NCI-H2196 treated with DMSO at 0.1 percent for 48 hours (cell line): ENCODE results near the gene GRAP.

Experiments used
- DNase-seq: peaks from one replicate; lab custom pipeline; 2025; ENCODE audit not compliant: unreplicated experiment; lab: John Stamatoyannopoulos, UW

Gene GRAP

DNA sequence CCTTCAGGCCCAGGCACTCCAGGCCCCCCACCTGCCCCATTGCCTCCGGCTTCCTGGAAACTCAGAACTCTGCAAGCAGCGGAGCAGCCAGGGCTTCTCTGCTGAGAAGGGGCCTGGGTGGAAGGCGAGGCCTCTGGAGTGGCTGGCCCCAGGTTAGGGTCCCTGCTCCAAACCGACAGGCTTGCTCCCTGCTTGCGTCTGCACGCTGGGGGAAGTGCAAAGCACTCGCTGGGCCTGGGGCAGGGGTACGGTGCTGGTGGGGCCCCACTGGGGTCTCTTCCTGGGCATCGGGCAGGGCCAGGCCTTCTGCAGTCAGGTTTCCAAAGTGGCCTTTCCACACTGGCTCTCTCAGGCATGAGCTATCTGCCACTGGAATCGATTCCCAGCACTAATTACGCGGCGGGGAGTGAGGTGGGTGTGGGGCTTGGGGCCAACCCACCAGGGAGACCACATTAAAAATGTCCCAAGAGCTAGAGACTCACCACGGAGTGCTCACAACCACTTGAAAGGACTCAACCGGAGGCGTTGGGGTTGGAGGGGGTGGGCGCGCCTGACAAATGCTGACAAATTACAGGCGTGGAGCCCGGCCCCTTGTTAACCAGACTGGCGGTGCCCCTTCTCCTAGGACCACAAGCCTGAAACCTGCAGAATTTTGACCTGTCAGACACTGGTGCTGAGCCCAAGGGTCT, 60.1 kb downstream of the GRAP start:
- no peak for DNase-seq

DNA sequence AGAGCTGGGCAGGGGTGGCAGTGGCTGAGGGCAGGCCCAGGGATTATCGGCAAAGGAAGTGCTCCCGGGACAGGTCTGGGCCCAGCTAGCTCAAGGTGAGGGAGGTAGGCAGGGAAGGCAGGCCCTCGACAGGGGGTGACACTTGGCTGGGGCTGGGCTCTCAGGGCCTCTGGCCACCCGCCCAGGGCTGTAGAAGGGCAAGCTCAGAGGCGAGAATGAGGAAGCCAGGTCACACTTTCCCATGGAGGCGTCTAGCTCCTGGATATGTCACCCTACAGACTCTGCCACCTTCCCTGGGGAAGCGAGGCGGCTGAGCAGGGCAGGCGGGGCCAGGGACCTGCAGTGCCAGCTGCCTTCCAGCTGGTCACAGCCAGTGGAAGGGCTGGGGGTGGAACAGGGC, 61.3 kb downstream of the GRAP start:
- DNase-seq = no peak

DNA sequence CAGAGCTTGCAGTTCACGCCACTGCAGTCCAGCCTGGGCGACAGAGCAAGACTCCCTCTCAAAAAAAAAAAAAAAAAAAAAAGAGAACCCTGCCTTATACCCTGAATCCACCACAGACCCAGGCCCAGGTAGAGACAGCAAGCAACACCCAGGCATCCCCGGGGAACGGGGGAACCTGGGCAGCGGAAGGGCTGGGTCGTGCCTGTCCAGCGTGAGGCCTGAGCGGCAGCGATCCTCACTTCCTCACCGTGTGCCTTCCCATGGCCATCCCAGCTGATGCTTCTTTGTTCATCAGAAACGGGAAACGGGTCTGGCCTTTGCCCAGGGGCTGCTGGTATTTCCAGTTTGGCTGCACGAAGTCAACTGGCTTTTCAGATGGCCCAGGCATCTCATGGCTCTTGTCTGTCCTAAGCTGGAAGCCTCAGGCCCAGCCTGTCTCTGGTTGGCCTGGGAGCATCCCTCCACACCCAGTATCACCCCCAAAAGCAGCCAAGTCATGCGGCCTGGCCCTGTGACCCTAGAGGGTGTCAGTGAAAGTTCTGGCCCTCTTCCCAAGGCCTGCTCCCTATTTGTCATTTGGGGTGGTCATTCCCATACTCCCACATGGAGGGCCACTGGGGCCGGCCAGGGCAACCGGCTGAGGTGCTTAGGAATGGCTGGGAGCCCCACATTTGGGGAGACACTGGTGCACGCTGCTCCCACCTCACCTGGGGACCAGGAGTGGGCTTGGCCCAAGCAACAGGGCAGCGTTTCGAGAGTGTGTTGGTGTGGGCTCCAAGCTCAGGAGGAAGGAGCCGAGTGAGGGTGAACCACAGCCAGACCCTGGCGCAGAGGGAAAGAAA, 62.3 kb downstream of the GRAP start:
- no peak for DNase-seq

GRCh38 chr17:18981642-18982424, 64.9 kb downstream of the GRAP start:
- DNase-seq = no peak

DNA sequence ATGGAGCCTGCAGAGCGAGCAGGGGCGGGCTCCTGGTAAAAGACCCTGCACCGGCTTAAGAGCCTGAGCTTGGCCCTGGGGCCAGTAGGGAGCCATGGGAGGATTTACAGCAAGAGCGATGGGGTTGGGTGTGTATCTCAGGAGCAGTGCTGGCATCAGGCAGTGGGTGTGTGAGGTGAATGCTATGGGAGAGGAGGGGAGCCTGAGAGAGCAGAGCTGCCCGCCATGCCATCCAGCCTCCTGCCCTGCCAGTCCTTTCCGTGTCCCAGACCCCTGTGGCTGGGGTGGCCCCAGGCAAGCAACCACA, 65.5 kb downstream of the GRAP start:
- no peak for DNase-seq

- DNase-seq = no peak
These were observed 65.9 kb downstream of the GRAP start for GRCh38 chr17:18980682-18981334.

- DNase-seq = no peak
These were observed 68.1 kb downstream of the GRAP start for GRCh38 chr17:18978655-18979054.

DNA sequence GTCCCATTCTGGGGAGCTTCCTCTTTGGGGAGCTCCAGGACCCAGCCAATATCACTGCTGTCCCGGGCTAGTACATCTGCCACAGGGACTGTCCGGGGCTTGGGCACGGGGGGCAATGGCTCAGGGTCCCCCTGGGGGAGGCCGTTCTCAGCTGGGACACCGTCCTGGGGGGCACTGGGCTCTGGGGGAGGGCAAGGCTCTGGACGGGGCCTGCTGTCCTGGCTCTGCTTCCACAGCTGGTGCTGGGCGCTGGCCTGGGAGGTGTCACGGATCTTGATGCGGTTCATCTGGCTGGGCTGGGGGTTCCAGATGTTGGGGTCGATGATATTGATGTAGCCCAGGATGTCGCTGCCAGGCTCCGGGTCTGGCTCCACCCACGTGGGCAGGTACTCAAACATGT, 68.7 kb downstream of the GRAP start:
- DNase-seq = no peak

DNA sequence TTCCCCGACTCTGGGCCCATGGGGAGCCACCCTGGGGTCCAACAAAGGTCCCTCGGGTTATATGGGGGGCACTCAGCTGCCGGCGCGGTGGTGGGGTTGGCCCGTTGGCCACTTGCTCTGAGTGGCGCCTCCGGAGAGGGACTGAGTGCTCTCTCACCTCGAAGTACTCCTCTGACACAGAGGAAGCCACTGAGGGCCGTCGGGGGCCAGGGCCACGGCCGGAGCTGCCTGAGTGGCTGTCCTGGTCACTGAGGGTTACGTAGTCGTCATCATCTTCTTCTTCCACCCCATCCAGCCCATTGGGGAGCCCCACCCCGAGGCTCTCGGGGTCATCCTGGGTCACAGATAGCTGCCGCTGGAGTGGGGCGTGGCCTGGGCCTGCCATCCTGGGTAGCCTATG, 69.1 kb downstream of the GRAP start:
- DNase-seq = no peak

DNA sequence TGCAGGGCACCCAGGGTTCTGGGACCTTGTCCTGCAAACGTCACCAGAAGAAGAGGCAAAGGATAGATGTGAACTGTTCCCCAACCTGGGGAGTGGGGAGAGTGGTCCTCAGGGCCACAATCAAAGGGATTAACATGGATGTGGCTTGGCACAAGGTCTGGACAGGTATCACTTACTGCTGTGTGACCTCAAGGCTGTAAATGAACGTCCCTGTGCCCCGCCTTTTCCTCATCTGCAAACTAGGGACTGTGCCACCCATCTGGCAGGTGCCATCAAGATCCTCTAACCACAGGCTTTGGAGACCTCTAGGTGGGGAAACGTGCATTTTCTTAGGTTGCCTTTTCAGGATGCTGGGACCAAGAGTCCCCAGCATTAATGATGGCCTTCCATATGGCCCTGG, 69.7 kb downstream of the GRAP start:
- no peak for DNase-seq

GRCh38 chr17:18976201-18976600, 70.6 kb downstream of the GRAP start:
- DNase-seq = no peak

DNA sequence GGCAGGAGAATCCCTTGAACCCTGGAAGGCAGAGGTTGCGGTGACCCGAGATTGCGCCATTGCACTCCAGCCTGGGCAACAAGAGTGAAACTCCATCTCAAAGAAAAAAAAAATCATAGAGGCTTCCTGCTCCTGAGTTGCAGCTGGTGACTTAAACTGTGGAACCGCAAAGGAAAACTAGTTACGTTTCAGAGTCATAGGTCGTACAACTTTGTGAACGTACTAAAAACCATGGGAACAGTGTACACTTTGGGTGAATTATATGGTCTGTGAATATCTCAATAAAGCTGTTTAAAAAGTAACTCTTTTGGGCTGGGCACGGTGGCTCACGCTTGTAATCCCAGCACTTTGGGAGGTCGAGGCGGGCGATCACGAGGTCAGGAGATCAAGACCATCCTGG, 71.2 kb downstream of the GRAP start:
- no peak for DNase-seq

GRCh38 chr17:18974407-18975149, 72.2 kb downstream of the GRAP start:
- no peak for DNase-seq

GRCh38 chr17:18971801-18972200, 75.0 kb downstream of the GRAP start:
- DNase-seq = no peak
